IMR-90 (cell line): ENCODE results near the gene TNS1. TPM values are rescaled to one million over a fixed set of nuclear protein-coding genes. Genes with fewer than 3 reads are reported as not detected.

Experiments
- ATAC-seq: fragments of 200-7000 bp; cut with Tn5 transposase; 2 replicates; pipeline ENCODE4 v1.9.1; 2020; ENCODE audit warnings: low read depth, mild to moderate bottlenecking, moderate library complexity
- BruUV-seq: library from RNA; stranded (reverse); fragments of 400-500 nt; replicated peaks from 2 replicates; lab custom pipeline; 2021; lab: Mats Ljungman, UMichigan
- CTCF ChIA-PET: fragments of 300-600 bp; formaldehyde crosslinking; extraction: SDS; loops from one replicate; lab custom pipeline; 2021; ENCODE audit warnings: antibody characterized with exemption; lab: Yijun Ruan, JAX
- POLR2A ChIA-PET: fragments of 300-600 bp; sonication (Branson Sonifier 250); formaldehyde crosslinking; loops from one replicate; lab custom pipeline; 2022; ENCODE audit warnings: antibody characterized with exemption; ENCODE audit not compliant: unreplicated experiment; lab: Charles Lee
- DNase-seq: peaks from one replicate; pipeline ENCODE4 v3.0.0; 2013
- H2AFZ ChIP-seq: replicated peaks from 2 replicates; pipeline ENCODE3; 2013; ENCODE audit warnings: low read length, mild to moderate bottlenecking; ENCODE audit not compliant: poor library complexity
- H2AK5ac ChIP-seq: 2 replicates; pipeline ENCODE4 v1.6.1; 2013; ENCODE audit warnings: low read depth, low read length, inconsistent platforms
- H2AK9ac ChIP-seq: replicated peaks from 2 replicates; pipeline ENCODE3; 2013; ENCODE audit warnings: mild to moderate bottlenecking, low read depth, low read length, moderate library complexity; ENCODE audit not compliant: poor library complexity
- H2BK120ac ChIP-seq: 2 replicates; pipeline ENCODE4 v1.6.1; 2013; ENCODE audit warnings: low read depth, low read length, inconsistent platforms
- H2BK15ac ChIP-seq: 3 replicates; pipeline ENCODE4 v1.6.1; 2013; ENCODE audit warnings: low read depth, low read length, inconsistent platforms
- H2BK20ac ChIP-seq: 2 replicates; pipeline ENCODE4 v1.6.1; 2013; ENCODE audit warnings: low read depth, mild to moderate bottlenecking, inconsistent platforms, low read length, moderate library complexity
- H2BK5ac ChIP-seq: 2 replicates; pipeline ENCODE4 v1.6.1; 2013; ENCODE audit warnings: mild to moderate bottlenecking, low read depth, low read length, inconsistent platforms; ENCODE audit not compliant: poor library complexity, severe bottlenecking
- H3K14ac ChIP-seq: replicated peaks from 2 replicates; pipeline ENCODE4 v1.6.1; 2013; ENCODE audit warnings: low read depth, low read length, inconsistent platforms
- H3K18ac ChIP-seq: 2 replicates; pipeline ENCODE4 v1.6.1; 2013; ENCODE audit warnings: low read depth, low read length, control low read depth
- H3K23ac ChIP-seq: 2 replicates; pipeline ENCODE4 v1.6.1; 2013; ENCODE audit warnings: low read depth, low read length, inconsistent platforms
- H3K27ac ChIP-seq: 2 replicates; pipeline ENCODE4 v1.5.1; 2013; ENCODE audit warnings: mild to moderate bottlenecking, control low read depth, low read length; ENCODE audit not compliant: insufficient read depth
- H3K27me3 ChIP-seq: 2 replicates; pipeline ENCODE4 v1.6.1; 2013; ENCODE audit warnings: low read length; ENCODE audit not compliant: control insufficient read depth, insufficient read depth
- H3K36me3 ChIP-seq: 2 replicates; pipeline ENCODE4 v1.6.1; 2013; ENCODE audit warnings: low read length, mixed read lengths; ENCODE audit not compliant: control insufficient read depth, insufficient read depth
- H3K4ac ChIP-seq: 2 replicates; pipeline ENCODE4 v1.6.1; 2013; ENCODE audit warnings: low read depth, low read length, inconsistent platforms
- H3K4me1 ChIP-seq: 2 replicates; pipeline ENCODE4 v1.6.1; 2013; ENCODE audit warnings: low read length, mixed read lengths; ENCODE audit not compliant: control insufficient read depth, insufficient read depth
- H3K4me2 ChIP-seq: 2 replicates; pipeline ENCODE4 v1.6.1; 2013; ENCODE audit warnings: low read depth, mild to moderate bottlenecking, control low read depth, low read length, moderate library complexity
- H3K4me3 ChIP-seq: 2 replicates; pipeline ENCODE4 v1.5.1; 2013; ENCODE audit warnings: low read depth, mild to moderate bottlenecking, control low read depth, low read length, moderate library complexity; ENCODE audit not compliant: insufficient read depth
- H3K56ac ChIP-seq: 2 replicates; pipeline ENCODE4 v1.6.1; 2013; ENCODE audit warnings: low read length, inconsistent platforms; ENCODE audit not compliant: insufficient read depth; ENCODE audit errors: extremely low read depth
- H3K79me1 ChIP-seq, 2 experiments: 2 replicates each; pipeline ENCODE4 v1.6.1; 2013; ENCODE audit warnings: low read length in 2 of 2, inconsistent platforms in 1 of 2, low read depth in 1 of 2
- H3K9ac ChIP-seq: 2 replicates; pipeline ENCODE4 v1.6.1; 2013; ENCODE audit warnings: low read depth, low read length, control low read depth
- H3K9me1 ChIP-seq: 2 replicates; pipeline ENCODE4 v1.6.1; 2013; ENCODE audit warnings: low read length, inconsistent platforms; ENCODE audit not compliant: insufficient read depth
- H3K9me3 ChIP-seq: 2 replicates; pipeline ENCODE4 v1.6.1; 2013; ENCODE audit warnings: low read length; ENCODE audit not compliant: control insufficient read depth, insufficient read depth
- H4K20me1 ChIP-seq: 2 replicates; pipeline ENCODE4 v1.6.1; 2013; ENCODE audit warnings: low read length, inconsistent platforms; ENCODE audit not compliant: insufficient read depth
- H4K5ac ChIP-seq: 2 replicates; pipeline ENCODE4 v1.6.1; 2013; ENCODE audit warnings: mild to moderate bottlenecking, low read depth, low read length, control low read depth
- H4K8ac ChIP-seq, 2 experiments: 2 replicates each; pipeline ENCODE4 v1.6.1; 2013; ENCODE audit warnings: low read depth in 2 of 2, low read length in 2 of 2, control low read depth in 1 of 2, inconsistent platforms in 1 of 2
- H4K91ac ChIP-seq: 2 replicates; pipeline ENCODE4 v1.6.1; 2013; ENCODE audit warnings: low read depth, low read length, inconsistent platforms; ENCODE audit not compliant: insufficient read depth
- BHLHE40 ChIP-seq: fragments of 150-350 bp; IDR thresholded peaks from 2 replicates; pipeline ENCODE4 v1.6.1; 2016; ENCODE audit warnings: mild to moderate bottlenecking, low read depth, low read length
- CEBPB ChIP-seq: IDR thresholded peaks from 2 replicates; pipeline ENCODE4 v1.6.1; 2012; ENCODE audit warnings: low read depth, low read length, improper control_type of control experiment
- CHD1 ChIP-seq: IDR thresholded peaks from 2 replicates; pipeline ENCODE4 v1.6.1; 2012; ENCODE audit warnings: low read depth, low read length, improper control_type of control experiment
- CTCF ChIP-seq: conservative IDR thresholded peaks from 2 replicates; pipeline ENCODE4 v1.5.1; 2012; ENCODE audit warnings: mild to moderate bottlenecking, low read depth, low read length, improper control_type of control experiment
- ELK1 ChIP-seq: fragments of 150-350 bp; IDR thresholded peaks from 2 replicates; pipeline ENCODE4 v1.6.1; 2016; ENCODE audit warnings: low read depth, mild to moderate bottlenecking, low read length, moderate library complexity, borderline replicate concordance
- MAZ ChIP-seq: IDR thresholded peaks from 2 replicates; pipeline ENCODE4 v1.6.1; 2012; ENCODE audit warnings: low read depth, mild to moderate bottlenecking, low read length, improper control_type of control experiment, moderate library complexity, borderline replicate concordance
- MXI1 ChIP-seq: IDR thresholded peaks from 2 replicates; pipeline ENCODE4 v1.6.1; 2012; ENCODE audit warnings: low read depth, mild to moderate bottlenecking, low read length, moderate library complexity, borderline replicate concordance
- NFE2L2 ChIP-seq: fragments of 150-350 bp; IDR thresholded peaks from 2 replicates; pipeline ENCODE4 v1.6.1; 2016; ENCODE audit warnings: low read depth, mild to moderate bottlenecking, low read length
- POLR2A ChIP-seq: IDR thresholded peaks from 2 replicates; pipeline ENCODE4 v1.6.1; 2012; ENCODE audit warnings: mild to moderate bottlenecking, low read depth, low read length
- RAD21 ChIP-seq: IDR thresholded peaks from 2 replicates; pipeline ENCODE4 v1.6.1; 2012; ENCODE audit warnings: low read length, improper control_type of control experiment
- RCOR1 ChIP-seq: IDR thresholded peaks from 2 replicates; pipeline ENCODE4 v1.6.1; 2012; ENCODE audit warnings: mild to moderate bottlenecking, low read length, improper control_type of control experiment; ENCODE audit not compliant: insufficient replicate concordance
- SMC3 ChIP-seq: fragments of 150-350 bp; IDR thresholded peaks from 2 replicates; pipeline ENCODE4 v1.6.1; 2016; ENCODE audit warnings: low read depth, mild to moderate bottlenecking, antibody characterized with exemption, low read length, moderate library complexity
- USF2 ChIP-seq: fragments of 150-350 bp; IDR thresholded peaks from 2 replicates; pipeline ENCODE4 v1.6.1; 2017; ENCODE audit warnings: mild to moderate bottlenecking, antibody characterized with exemption, low read length, low read depth
- WGBS, 2 experiments: methylation state at CpG; one replicate each; pipeline versions ENCODE4 v1.1.5 to v1.1.7; 2013; ENCODE audit warnings: missing lambda C conversion rate in 2 of 2; ENCODE audit not compliant: insufficient read length in 1 of 2; ENCODE audit errors: extremely low coverage in 2 of 2; 5-methylcytosine and 5-hydroxymethylcytosine counted together
- dilution Hi-C: fragments of 300-500 bp; cut with HindIII; formaldehyde crosslinking; loops from one replicate; pipeline ENCODE4 v1.14.3; 2018; ENCODE audit warnings: low sequenced_read_pairs; ENCODE audit not compliant: unreplicated experiment
- in situ Hi-C: fragments of 300-500 bp; cut with MboI; formaldehyde crosslinking; loops from 3 replicates; pipeline ENCODE4 v1.14.3; 2019; ENCODE audit warnings: low sequenced_read_pairs, inconsistent platforms, mixed read lengths
- intact Hi-C: fragments of 100-400 bp; cut with micrococcal nuclease; formaldehyde crosslinking; loops from 2 replicates; pipeline ENCODE4 v1.10.0; 2022
- polyA plus RNA-seq, 3 experiments: library from polyadenylated mRNA; depleted of rRNA; stranded (reverse); fragments of >200 nt; gene quantifications; 2 replicates each; pipeline ENCODE4 v1.2.3, GENCODE V29; 2012; ENCODE audit warnings: low replicate concordance in 1 of 3
- total RNA-seq: library from RNA; depleted of rRNA; stranded (reverse); fragments of >200 nt; gene quantifications from 2 replicates; pipeline ENCODE4 v1.2.3, GENCODE V29; 2012

TNS1 gene
- total and polyA plus RNA-seq, 2 of the 4 experiments (the other 2 are of a cell fraction), result 41.1 to 45.2 TPM

- TF ChIP-seq CHD1 (no peak), MXI1 (no peak), NFE2L2 (no peak)
Measured at GRCh38 chr2:217863883-217864282, 138.9 kb downstream of the TNS1 start (continued).

GRCh38 chr2:217861334-217861877 lies 141.4 kb downstream of the TNS1 start:
- BruUV-seq, result no TSS peak
- Histone ChIP-seq H4K8ac (no peak overlapping the region), H2AFZ (no peak overlapping the region)
- TF ChIP-seq CTCF (no peak), SMC3 (no peak), RCOR1 (no peak), CHD1 (no peak), ELK1 (no peak), POLR2A (no peak), USF2 (no peak), CEBPB (no peak), MXI1 (no peak), MAZ (no peak), RAD21 (no peak), BHLHE40 (no peak), NFE2L2 (no peak)

More at GRCh38 chr2:217861334-217861877, 141.4 kb downstream of the TNS1 start:
- no peak overlapping the region for H2AK9ac ChIP-seq
- no peak overlapping the region for H2BK120ac ChIP-seq
- H3K23ac ChIP-seq, result no peak overlapping the region
- H3K9me3 ChIP-seq, result no peaks in the 10 kb centered on the region
- no peak overlapping the region for H3K4me2 ChIP-seq
- H3K9ac ChIP-seq, result no peak overlapping the region
- CTCF ChIA-PET, result no interaction called here
- no peak overlapping the region for H4K91ac ChIP-seq
- no peak overlapping the region for H2BK5ac ChIP-seq
- H2AK5ac ChIP-seq, result no peak overlapping the region
- in situ Hi-C loops (no loop called here), dilution Hi-C loops (no loop called here), intact Hi-C loops (no loop called here)
- H4K5ac ChIP-seq, result no peak overlapping the region
- H3K14ac ChIP-seq, result no peak overlapping the region
- DNase-seq, result no peak
- 80% methylated on average over 1 of the region's 5 CpGs; no CpG with 5 or more reads in 1 of the 2 experiments for WGBS, 2 experiments
- H3K4ac ChIP-seq, result no peak overlapping the region
- H3K27ac ChIP-seq, result no peak overlapping the region
- H2BK15ac ChIP-seq, result no peak overlapping the region
- no peak overlapping the region for H3K56ac ChIP-seq
- H3K36me3 ChIP-seq, result peaks cover 61% of the 10 kb centered on the region
- no peaks in the 10 kb centered on the region for H3K27me3 ChIP-seq
- H4K20me1 ChIP-seq, result peaks cover 76% of the 10 kb centered on the region
- no peak overlapping the region for H2BK20ac ChIP-seq
- H3K4me1 ChIP-seq, result peaks cover 13% of the 10 kb centered on the region
- ATAC-seq, result no peak
- H3K18ac ChIP-seq, result no peak overlapping the region
- peaks cover 13% of the 10 kb centered on the region; the same call in 1 of the 2 replicates for H3K9me1 ChIP-seq
- POLR2A ChIA-PET, result no interaction called here
- H3K4me3 ChIP-seq, result no peak overlapping the region
- peaks cover 19 to 31% of the 10 kb centered on the region in 2 experiments; a peak in 3 of 4 replicates for H3K79me1 ChIP-seq
